Activated CD4-positive, alpha-beta T cell treated with anti-CD3 and anti-CD28 coated beads for 4 hours (primary cell): ENCODE results near the gene ABHD12B.
"Not testable (repeated sequence)": the region's sequence is repeated elsewhere in the genome, so short reads cannot be mapped to it uniquely, and the experiment has no call there.

ENCODE experiments used
- DNase-seq, 2 donors: peaks; one replicate each; pipeline ENCODE4 v3.0.0-alpha.2; 2020

The ABHD12B gene

DNA sequence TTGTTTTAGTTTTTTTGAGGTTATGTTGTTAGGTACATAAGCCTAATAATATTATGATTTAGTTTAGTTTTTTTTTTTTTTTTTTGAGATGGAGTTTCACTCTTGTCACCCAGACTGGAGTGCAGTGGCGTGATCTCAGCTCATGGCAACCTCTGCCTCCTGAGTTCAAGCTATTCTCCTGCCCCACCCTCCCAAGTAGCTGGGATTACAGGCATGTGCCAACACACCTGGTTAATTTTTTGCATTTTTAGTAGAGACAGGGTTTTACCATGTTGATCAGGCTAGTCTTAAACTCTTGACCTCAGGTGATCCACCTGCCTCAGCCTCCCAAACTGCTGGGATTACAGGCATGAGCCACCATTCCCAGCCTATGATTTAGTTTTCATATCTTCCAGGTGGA is 25.2 kb downstream of the ABHD12B start:
- DNase-seq = not testable (repeated sequence)

DNA sequence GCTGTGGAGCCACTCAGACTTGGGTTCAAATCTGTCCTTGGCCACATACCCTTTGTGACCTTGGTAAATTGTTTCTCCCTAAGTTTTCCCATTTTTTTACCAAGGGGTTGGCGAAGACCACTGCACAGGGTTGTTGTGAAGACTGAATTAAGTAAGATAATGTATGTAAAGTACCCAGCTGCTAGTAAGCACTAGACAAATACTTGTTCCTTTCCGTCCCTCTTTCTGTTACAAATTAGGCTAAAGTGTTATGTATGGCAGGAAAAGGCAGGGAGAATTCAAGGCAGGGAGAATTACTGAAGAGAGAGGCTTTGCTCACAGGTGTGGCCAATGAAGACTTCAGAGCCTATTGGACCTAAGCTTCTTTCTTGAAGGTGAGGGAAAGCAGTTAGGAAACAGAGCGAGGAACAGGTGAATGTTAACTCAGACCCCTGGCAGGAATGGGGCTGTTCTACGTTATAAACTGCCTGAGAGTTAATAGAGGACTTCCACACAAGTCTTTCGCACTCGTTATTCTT is 25.9 kb downstream of the ABHD12B start:
- DNase-seq = no peak

DNA sequence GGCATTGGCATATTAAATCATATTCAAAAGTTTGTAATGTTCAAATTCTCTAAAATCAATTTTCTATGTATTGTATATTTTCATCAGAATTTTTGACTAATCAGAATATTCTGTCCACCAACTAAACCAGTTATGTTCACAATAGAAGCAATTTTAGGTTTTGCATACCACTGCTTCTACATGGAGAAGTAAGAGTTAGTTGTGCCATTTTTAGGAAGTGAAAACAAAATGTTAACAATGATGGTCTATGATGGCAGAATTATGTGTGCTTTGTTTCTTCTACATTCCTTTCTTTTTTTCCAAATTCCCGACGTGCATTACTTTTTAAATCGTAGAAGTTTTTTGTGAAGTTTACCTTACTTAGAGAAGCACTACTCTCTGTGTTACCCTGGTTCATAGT is 29.5 kb downstream of the ABHD12B start:
- no peak for DNase-seq

DNA sequence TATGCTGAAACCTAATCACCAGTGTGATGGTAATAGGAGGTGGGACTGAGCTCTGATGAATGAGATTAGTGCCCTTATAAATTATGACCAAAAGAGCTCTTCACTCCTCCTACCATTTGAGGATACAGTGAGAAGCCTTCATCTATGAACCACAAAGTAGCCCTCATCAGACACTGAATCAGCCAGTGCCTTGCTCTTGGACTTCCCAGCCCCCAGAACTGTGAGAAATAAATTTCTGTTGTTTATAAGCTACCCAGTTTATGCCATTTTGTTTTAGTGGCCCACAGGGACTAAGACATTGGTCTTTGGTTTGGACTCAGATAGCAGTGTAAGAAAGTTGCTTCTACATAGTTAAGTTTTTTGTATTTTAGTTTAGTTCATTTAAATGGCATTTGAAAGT is 32.9 kb downstream of the ABHD12B start:
- DNase-seq = no peak

DNA sequence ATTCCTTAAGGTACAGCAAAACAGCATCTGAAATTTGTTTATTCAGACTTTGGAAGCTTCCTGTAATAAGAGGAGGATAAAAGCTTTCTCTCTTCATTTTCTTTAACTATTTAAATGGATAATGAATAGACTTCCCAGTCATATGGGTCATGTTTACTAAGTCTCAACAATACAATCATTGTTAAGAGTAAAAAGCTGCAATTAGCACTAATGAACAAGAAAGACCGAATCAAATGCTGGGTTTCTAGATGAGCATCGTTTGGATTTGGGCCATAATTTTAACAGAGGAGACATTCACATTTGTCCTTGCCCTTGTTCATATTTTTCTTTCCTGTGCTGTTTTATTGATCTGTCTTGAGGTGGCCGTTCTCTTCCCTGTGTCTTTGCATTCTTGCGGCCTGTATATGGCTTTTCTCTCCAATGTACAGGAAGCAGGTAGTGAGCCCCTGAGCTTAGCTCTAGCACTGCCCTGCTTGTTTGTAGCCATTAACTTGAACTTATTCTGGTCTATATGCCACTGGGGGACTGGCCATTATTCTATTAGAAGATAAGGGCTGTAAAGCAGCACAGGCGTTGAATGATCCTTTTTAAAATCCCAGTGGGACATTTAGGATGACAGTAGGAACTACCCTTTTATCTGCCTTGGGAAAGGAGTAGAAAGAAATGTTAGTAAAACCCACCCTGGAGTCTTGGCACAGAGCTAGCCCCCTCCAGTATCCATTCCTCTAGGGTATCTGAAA is 34.6 kb downstream of the ABHD12B start:
- no peak for DNase-seq

DNA sequence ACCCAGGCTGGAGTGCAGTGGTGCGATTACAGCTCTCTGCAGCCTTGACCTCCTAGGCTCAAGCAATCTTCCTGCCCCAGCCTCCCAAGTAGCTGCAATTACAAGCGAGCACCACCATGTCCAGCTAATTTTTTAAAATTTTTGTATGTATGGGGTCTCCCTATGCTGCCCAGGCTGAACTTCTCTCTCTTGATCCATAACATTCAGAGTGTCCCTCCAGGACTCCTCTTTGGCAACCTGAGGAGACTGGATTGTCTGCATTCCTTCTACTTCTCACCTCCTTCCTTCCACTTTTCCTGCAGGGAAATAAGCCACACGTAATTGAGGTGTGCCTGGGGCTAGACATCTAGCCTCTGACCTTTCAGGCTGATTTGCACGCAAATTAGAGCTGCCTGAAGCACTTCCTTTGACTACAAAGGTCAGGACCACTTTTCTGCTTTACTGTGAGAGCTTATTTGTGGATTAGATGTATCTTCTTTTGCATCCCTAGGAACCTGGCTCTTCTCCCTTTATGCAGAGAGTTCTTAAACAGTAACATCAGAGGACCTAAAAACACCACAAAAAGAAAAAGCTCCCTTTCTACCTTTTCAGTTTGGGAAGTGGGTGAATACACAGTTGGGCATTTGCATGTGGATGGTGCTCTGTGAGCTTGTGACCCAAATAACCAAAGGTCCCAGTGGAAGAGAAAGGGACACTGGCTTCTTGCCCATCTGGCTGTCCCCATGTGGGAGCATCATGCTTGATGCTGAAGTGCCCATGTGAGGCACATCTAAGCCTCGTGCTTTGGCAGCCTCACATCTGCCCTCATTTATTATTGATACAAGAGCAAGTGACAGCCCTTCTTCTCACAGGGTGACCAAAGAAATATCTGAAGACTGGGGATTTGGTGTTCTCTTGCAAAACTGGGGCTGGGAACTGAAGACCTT is 38.9 kb downstream of the ABHD12B start:
- DNase-seq = no peak

DNA sequence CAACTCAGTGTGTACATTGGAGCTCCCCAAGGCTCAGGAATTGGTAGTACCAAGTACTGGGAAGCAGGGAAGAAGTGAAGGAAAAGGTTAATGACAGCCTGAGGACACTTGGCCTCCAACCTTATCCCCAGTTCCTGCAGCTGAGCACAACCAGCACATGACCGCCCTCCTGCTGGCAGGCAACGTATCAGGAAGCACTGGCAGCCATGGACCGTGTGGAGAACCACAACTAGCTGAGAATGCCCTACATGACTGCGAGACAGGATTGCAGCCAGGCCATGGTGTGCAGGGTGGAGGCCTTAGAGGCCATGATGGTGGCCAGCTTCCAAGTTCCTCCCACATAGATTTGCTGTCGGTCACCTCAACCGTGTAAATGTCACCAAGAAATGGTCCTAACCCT is 45.6 kb downstream of the ABHD12B start:
- DNase-seq = no peak

DNA sequence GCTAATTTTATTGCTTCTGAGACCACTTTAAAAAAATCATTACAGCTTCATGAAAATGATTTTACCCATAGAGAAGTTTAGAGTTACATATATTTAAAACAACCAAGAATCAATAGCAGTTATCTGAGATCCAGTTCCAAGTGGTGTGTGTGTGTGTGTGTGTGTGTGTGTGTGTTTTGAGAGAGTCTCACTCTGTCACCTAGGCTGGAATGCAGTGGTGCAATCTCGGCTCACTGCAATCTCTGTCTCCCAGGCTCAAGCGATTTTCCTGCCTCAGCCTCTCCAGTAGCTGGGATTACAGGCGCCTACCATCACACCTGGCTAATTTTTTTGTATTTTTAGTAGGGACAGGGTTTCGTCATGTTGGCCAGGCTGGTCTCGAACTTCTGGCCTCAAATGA is 47.7 kb downstream of the ABHD12B start:
- DNase-seq = not testable (repeated sequence)

DNA sequence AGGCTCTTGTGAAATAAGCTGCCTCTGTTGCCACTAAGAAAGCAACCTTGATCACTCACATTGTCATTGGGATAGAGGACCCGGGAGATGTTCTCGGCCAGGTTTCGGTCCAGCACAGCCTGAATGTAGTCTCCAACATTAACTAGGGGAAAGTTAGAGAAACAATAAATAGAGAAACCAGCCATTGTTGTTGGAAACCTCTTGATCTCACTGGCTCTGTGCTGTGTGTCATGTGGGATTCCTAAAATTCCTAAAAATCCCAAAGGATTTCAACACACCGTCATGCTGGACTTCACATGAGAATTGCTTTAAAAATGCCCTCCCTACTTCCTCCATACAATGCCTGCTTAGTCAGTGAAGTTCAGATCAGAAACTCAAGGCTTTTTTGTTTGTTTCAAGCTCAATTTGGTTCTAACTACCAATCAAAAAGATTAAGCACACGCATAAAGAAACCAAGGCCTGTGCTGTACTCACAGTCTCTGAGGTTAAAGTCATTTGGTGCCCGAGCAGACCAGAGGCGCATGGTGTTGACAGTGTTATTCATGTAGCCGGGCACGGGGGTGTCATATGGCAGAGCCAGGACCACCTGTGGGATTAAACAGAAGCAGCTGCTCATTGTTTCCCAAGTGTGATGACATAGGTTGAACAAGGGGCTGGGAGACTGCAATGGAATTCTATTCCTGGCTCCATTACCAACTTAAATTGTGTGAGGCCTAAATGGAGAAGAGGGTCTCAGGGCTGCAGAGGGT is 48.8 kb downstream of the ABHD12B start:
- no peak for DNase-seq

DNA sequence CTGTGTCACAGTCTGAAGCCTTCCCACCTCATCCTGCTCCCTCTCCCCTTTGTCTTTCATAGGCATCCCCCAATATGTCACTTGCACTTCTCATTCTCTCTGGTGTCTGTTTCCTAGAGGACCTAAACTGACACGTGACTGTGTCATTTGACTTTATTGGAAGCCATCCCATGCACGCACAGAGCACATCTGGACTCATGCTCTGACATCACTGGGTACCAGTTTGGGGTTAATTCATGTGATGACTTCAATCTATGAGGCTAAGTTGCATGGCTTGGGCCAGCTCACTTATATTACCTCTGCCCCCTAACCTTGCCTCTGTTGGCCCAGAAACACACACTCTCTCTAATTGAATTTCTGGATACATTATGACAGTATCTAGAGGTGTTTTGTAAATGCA is 51.0 kb downstream of the ABHD12B start:
- no peak for DNase-seq

DNA sequence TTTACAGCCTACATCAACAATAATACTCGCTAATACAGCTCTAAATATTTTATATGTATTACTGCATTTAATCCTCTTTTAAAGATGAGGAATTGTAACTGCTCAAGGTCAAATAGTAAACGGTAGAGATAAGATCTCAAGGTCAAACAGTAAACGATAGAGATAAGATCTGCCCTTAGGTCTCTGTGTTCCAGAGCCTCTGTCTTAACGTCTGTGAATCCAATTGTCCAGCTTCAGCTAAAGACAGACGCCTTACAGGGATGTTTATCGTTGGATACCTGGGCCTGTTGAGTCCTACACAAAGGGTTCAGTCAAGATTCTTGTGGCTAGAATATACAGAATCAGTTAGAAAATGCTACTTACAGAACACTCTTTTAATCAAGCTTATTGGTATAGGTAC is 52.4 kb downstream of the ABHD12B start:
- no peak for DNase-seq

DNA sequence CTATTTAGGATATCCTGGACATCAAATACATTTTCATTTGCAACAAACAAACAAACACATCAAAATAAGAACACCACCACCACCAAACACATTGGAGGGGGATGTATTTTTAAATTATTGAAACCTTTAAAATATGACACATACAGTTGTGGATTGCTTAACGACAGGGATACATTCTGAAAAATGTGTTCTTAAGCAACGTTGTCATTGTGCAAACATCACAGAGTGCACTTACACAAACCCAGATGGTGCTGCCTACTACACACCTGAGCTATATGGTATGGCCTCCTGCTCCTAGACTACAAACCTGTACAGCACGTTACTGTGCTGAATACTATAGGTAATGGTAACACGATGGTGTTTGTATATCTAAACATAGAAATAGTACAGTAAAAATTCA is 53.0 kb downstream of the ABHD12B start:
- no peak for DNase-seq

DNA sequence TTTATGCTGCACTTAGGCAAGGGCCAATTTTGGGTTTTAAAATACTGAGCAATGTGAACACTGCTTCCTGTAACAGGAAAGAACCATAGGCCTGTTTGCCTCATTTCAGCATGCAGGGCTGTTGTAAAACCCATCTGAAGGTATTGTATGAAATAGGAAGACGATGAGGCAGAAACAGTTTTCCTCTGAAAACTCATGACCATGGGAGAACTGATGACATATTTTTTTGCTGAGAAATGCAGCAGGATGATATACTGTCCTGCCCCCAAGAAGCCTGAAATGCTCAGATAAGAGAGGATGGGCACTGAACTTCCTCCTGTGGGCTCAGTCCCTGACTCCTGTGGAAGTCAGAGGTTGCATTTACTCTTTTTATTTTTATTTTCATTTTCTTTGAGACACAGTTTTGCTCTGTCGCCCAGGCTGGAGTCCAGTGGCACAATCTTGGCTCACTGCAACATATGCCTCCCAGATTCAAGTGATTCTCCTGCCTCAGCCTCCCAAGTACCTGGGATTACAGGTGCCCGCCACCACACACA is 55.1 kb downstream of the ABHD12B start:
- no peak for DNase-seq

DNA sequence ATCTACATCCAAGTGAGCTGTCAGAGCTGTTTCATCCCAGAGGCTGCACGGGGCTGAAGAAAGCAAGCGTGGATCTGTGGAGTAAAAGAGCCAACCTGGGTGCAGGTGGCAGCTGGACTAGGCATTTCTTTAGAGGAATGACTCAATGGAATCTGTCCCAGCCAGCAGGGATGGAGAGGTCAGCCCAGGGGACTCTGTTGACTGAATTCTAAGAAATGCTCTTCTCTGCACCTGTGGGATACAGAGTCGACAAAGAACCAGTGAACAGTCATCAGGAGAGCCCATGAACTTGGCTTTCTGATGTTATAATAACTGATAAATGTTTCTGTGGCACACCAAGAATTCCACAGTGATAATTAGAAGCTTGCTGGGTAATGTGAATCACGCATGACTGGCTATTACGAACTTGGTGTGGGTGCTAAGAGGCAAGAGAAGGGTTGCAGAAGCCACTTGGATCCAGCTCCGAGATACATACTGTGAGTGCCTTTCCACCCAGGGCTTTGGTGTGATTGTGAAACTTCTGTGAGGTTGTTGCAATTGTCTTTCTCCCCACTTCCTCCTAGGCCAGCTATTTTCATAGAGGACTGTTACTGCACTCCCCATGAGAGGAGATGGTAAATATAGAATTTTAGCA is 56.3 kb downstream of the ABHD12B start:
- no peak for DNase-seq

DNA sequence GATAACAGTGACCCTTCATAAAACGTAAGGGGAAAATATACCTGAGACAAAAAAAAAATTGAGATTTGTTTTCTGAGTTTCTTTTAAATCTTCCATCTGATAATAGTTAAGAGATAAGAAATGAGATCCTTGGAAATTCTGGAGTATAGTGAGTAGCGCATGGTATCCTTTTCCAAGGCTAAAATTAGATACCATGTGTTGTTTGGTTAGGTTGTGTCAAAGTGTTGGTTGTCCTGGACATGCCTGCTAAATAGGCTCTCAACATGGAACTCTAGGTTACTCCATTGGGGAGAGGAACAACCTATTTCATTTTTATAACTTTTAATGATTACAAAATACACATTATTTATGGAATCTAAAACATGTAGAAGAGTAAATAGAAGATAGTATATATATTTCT is 57.7 kb downstream of the ABHD12B start:
- DNase-seq = no peak

DNA sequence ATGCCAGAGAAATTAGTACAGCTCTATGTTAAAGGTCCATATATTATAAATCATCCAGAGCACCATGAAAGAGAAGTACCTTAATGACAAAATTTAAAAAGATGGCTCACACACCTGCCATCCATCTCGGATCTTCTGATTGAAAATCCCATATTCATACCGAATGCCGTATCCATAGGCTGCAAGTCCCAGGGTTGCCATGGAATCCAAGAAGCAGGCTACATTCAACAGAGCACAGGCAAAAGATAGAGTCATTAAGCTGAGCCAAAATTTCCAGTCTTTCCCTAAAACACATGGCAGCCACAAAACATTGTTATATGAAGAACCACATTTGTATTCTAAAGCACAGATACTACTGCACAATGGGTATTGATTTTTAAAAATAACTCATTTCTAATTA is 59.7 kb downstream of the ABHD12B start:
- no peak for DNase-seq

DNA sequence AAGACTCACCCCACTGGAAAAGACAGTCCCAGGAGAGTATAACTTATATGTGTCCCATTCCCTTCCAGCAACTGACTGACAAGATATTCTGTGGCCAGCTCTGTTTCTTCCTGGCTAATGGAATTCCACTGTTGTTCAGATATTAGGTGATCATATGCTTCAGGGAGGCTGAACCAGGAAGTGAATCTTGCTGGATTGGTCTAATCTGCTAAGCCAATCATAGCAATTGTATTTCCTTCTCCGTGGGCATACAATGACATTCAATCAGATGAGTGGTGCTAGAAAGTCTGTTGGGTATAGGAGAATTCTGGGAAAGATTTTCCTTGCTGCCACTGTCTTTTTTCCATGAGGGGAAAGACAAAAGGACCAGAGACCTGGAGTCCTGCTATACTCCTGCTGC is 60.3 kb downstream of the ABHD12B start:
- DNase-seq = no peak

DNA sequence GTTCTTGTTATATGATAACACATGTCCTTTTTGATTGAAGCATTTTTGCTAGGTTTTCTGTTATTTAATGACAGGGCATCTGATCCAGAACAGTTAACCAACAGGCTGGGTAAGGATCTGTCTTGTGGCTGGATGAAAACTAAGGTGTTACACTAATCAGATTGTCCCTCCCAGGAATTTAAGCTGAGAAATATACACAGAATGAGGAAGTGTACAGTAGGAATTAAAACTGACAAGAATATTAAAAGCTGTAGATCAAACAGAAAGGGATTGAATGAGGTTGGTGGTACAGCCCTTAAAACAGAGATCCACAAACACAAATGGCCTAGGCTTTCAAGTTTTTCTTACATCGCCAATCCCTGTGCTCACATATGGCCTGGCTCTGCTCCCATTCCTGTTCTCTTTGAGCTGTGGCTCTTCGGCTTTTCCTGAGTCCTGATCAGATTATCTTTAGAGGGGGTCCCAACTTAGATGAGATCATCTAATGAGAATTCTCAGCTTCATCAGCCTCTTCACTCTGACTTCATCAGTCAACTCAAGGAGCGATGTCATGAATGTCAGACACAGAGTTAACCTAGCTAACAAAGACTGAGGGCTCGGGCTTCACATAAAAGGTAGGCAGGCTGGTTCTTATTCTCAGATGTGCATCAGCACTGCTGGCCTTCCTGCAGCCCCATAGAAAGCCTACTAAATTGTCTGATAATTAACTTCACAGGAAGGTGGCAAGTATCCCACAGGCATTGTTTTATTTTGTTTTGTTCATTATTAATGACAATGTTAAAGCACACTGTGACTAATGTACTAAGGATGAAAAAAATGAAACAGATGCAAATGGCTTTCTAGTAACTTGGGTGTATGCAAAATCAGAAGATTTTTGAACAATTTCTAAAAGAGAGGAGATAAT is 61.0 kb downstream of the ABHD12B start:
- DNase-seq = no peak

DNA sequence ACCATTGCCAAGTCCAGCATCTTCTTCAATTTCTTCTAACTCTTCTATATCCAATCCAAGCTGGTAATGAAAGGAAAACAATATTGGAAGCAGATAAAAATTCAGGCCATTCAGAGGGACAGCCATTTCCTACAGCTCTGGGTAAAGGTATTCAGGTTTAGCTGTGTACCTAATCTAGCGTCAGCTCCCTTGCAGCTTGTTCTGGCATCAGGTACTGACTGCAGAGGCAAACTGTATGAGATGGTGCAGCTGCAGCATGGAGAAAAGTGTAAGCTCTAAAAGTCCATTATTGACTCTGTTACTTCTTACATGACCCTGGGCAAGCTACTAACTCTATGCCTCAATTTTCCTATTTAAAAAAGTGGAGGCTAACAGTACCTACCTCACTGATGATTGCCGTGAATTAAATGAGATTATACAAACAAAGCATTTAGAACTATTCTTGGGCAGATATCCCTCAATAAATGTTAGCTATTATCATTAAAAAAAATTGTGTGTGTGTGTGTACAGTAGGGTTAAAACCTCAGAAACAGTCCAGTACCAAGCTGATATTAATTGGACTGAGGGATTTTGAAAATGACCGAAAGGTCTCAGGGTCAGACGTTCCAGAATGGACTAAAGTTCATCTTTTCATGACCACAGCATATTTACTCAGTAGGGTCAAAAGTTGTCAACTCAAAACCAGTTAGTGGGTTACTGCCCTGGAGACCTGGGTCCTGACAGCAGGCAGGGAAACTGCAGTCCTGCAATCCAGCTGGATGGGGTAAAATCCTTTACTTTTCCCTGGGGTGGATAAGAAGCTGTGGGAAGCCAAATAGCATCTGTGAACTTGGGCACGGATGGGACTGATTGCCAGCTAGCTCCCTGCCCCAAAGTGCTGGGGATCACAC is 63.5 kb downstream of the ABHD12B start:
- DNase-seq = no peak

DNA sequence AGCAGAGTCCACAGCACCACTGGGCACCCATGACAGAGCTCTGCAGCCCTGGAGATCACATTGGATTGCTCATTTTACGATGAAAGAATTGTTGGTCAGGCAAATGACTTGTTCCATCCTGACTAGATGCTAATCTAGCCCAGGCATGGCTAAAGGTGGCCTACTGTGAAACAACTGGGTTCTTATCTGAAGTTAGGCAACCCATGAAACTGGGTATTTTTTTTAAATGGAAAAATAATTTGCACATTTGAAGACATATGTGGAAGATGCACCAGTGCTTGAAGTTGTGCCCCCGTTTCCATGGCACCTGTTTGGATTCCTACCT is 64.1 kb downstream of the ABHD12B start:
- DNase-seq = no peak

DNA sequence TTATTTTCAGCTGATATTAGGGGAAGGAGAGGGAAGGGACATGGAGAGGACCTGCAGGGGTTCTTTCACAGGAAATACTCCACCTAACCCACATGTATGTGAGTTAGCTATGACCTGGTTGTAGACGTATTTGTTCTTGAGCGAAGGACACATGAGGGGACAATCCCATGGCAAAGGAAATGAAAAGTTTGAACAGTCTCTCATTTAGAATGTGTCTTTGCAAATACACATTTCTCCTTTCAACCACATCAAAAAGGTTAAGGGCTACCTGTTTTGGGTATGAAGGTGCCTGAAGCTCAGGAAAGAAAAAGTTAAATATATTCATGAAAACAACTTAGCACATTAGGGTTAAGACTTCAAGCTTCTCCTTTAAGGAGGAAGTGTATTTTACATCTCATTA is 65.0 kb downstream of the ABHD12B start:
- no peak for DNase-seq
